PC-3 (cell line): ENCODE measurements around the gene LPAR1. TPM values are rescaled to one million over a fixed set of nuclear protein-coding genes. Genes with fewer than 3 reads are reported as not detected.

Experiments
- ATAC-seq: fragments of 200-7000 bp; cut with Tn5 transposase; 2 replicates; pipeline ENCODE4 v1.9.1; 2020; ENCODE audit warnings: mild to moderate bottlenecking, moderate library complexity
- BruUV-seq: library from RNA; stranded (reverse); fragments of 400-500 nt; replicated peaks from 2 replicates; lab custom pipeline; 2021; lab: Mats Ljungman, UMichigan
- CTCF ChIA-PET: fragments of 300-600 bp; sonication (Branson Sonifier 250); formaldehyde crosslinking; loops from one replicate; lab custom pipeline; 2022; ENCODE audit warnings: antibody characterized with exemption; lab: Charles Lee
- POLR2A ChIA-PET: fragments of 300-600 bp; sonication (Branson Sonifier 250); formaldehyde crosslinking; loops from one replicate; lab custom pipeline; 2022; ENCODE audit warnings: antibody characterized with exemption; ENCODE audit not compliant: unreplicated experiment; lab: Charles Lee
- DNase-seq: peaks from one replicate; pipeline ENCODE4 v3.0.0-alpha.2; 2015
- H2AFZ ChIP-seq: fragments of 300-600 bp; sonication (generic); 2 replicates; pipeline ENCODE4 v1.6.0; 2016; ENCODE audit warnings: antibody characterized with exemption, low read length
- H3F3A ChIP-seq: fragments of 300-600 bp; sonication (generic); one replicate; pipeline ENCODE4 v1.6.0; 2017; ENCODE audit warnings: antibody characterized with exemption, low read length, control low read depth, mild to moderate bottlenecking; ENCODE audit not compliant: unreplicated experiment
- H3K27ac ChIP-seq: fragments of 300-600 bp; sonication (generic); 2 replicates; pipeline ENCODE4 v1.5.1; 2016; ENCODE audit warnings: mild to moderate bottlenecking, low read length
- H3K27me3 ChIP-seq: fragments of 300-600 bp; sonication (generic); 2 replicates; pipeline ENCODE4 v1.6.1; 2016; ENCODE audit warnings: low read length, mixed read lengths
- H3K36me3 ChIP-seq: fragments of 300-600 bp; sonication (generic); 2 replicates; pipeline ENCODE4 v1.6.1; 2016; ENCODE audit warnings: low read depth, mixed run types, low read length, mixed read lengths
- H3K4me1 ChIP-seq: fragments of 300-600 bp; sonication (generic); 2 replicates; pipeline ENCODE4 v1.5.1; 2016; ENCODE audit warnings: low read length; ENCODE audit not compliant: insufficient read depth
- H3K4me2 ChIP-seq: fragments of 300-600 bp; sonication (generic); 2 replicates; pipeline ENCODE4 v1.6.0; 2016; ENCODE audit warnings: low read length
- H3K4me3 ChIP-seq: fragments of 300-600 bp; sonication (generic); 2 replicates; pipeline ENCODE4 v1.5.1; 2016; ENCODE audit warnings: mild to moderate bottlenecking, low read length, mixed read lengths
- H3K79me2 ChIP-seq: fragments of 300-600 bp; sonication (generic); 2 replicates; pipeline ENCODE4 v1.6.1; 2017; ENCODE audit warnings: low read length, mixed read lengths
- H3K9ac ChIP-seq: fragments of 300-600 bp; sonication (generic); 2 replicates; pipeline ENCODE4 v1.6.0; 2016; ENCODE audit warnings: mild to moderate bottlenecking, low read length
- H3K9me2 ChIP-seq: fragments of 300-600 bp; sonication (generic); replicated peaks from 2 replicates; pipeline ENCODE4 v1.6.1; 2016; ENCODE audit warnings: mixed run types, low read length, mixed read lengths
- H3K9me3 ChIP-seq: fragments of 300-600 bp; sonication (generic); 2 replicates; pipeline ENCODE4 v1.6.1; 2016; ENCODE audit warnings: low read length, mixed read lengths
- H4K20me1 ChIP-seq: fragments of 300-600 bp; sonication (generic); 2 replicates; pipeline ENCODE4 v1.6.1; 2016; ENCODE audit warnings: low read length, mixed read lengths
- EZH2 ChIP-seq: fragments of 300-600 bp; sonication (generic); IDR thresholded peaks from one replicate; pipeline ENCODE4 v1.6.1; 2017; ENCODE audit warnings: antibody characterized with exemption, mild to moderate bottlenecking, low read length; ENCODE audit not compliant: unreplicated experiment
- EZH2phosphoT487 ChIP-seq: fragments of 300-600 bp; sonication (generic); IDR thresholded peaks from 2 replicates; pipeline ENCODE4 v1.6.1; 2018; ENCODE audit warnings: mild to moderate bottlenecking, antibody characterized with exemption, low read length, borderline replicate concordance
- intact Hi-C: fragments of 100-400 bp; cut with micrococcal nuclease; formaldehyde crosslinking; loops from 2 replicates; pipeline ENCODE4 v1.9.0; 2023
- total RNA-seq: library from RNA; depleted of rRNA; stranded (reverse); fragments of >200 nt; gene quantifications from 2 replicates; pipeline ENCODE4 v1.2.3, GENCODE V29; 2014
- TF ChIP-seq, protein P1 (sequence below): fragments of 300-600 bp; sonication (generic); conservative IDR thresholded peaks from 2 replicates; pipeline ENCODE4 v1.5.1; 2017; ENCODE audit warnings: antibody characterized with exemption, low read depth, mild to moderate bottlenecking, low read length

LPAR1 gene
- total RNA-seq, 1 experiment from 2014 or later = 67.9 TPM

DNA sequence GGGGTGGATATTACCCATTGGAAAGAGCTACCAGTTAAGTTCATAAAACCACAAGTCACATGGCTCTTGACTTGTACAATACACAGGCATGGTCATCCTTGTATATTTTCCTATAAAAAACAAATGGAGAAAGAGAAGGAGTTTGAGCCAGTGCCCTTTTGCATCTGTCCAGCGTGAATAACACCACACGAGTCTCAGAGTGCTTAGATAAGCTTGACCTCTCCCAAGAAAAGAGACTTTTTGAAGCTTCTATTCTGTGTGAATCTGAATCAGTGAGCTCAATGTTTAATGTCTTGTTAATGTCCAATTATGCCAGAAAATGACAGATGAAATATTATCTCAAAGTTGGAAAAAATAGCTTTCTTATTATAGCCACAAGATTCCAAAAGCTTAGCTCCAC, 30.9 kb upstream of the LPAR1 start:
- intact Hi-C loops = no loop called here
- DNase-seq (no peak), ATAC-seq (no peak)
- Histone ChIP-seq H3K27ac (no peak overlapping the region), H3K36me3 (no peaks in the 10 kb centered on the region), H3K4me1 (no peaks in the 10 kb centered on the region), H3K4me2 (no peak overlapping the region), H2AFZ (no peak overlapping the region), H3F3A (no peaks in the 10 kb centered on the region), H3K4me3 (no peak overlapping the region), H3K79me2 (no peaks in the 10 kb centered on the region), H4K20me1 (no peaks in the 10 kb centered on the region), H3K9me2 (no peaks in the 10 kb centered on the region), H3K27me3 (no peaks in the 10 kb centered on the region), H3K9ac (no peak overlapping the region), H3K9me3 (no peaks in the 10 kb centered on the region)
- POLR2A ChIA-PET = no interaction called here
- no peak for TF ChIP-seq EZH2
- no peak for TF ChIP-seq EZH2phosphoT487
- TF ChIP-seq, protein P1, sequence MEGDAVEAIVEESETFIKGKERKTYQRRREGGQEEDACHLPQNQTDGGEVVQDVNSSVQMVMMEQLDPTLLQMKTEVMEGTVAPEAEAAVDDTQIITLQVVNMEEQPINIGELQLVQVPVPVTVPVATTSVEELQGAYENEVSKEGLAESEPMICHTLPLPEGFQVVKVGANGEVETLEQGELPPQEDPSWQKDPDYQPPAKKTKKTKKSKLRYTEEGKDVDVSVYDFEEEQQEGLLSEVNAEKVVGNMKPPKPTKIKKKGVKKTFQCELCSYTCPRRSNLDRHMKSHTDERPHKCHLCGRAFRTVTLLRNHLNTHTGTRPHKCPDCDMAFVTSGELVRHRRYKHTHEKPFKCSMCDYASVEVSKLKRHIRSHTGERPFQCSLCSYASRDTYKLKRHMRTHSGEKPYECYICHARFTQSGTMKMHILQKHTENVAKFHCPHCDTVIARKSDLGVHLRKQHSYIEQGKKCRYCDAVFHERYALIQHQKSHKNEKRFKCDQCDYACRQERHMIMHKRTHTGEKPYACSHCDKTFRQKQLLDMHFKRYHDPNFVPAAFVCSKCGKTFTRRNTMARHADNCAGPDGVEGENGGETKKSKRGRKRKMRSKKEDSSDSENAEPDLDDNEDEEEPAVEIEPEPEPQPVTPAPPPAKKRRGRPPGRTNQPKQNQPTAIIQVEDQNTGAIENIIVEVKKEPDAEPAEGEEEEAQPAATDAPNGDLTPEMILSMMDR = no peak
- BruUV-seq = no TSS peak
- CTCF ChIA-PET = no interaction called here

DNA sequence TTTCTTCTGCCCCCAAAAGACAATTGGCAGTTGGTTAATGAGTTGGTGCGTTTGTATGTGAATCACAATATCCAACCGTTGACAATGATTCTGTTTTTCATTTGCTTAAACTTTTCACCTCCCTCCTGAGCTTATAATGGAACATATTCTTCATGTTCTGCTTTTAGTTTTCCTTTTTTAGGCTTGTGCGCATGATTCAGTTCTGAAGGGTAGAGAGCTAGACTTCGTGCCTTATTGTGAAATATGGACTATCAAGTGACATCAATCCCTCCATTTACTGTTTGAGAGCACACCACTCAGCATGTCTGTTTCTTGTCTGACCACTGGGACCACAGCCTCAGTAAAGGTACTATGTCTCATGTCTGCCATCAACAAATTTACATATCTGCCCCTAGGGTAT, 30.5 kb upstream of the LPAR1 start:
- Histone ChIP-seq H3K9me2 (no peaks in the 10 kb centered on the region), H3K36me3 (no peaks in the 10 kb centered on the region), H3K27ac (no peak overlapping the region), H4K20me1 (no peaks in the 10 kb centered on the region), H3K9me3 (no peaks in the 10 kb centered on the region), H2AFZ (no peak overlapping the region), H3F3A (no peaks in the 10 kb centered on the region), H3K27me3 (no peaks in the 10 kb centered on the region), H3K4me1 (no peaks in the 10 kb centered on the region), H3K4me2 (no peak overlapping the region), H3K79me2 (no peaks in the 10 kb centered on the region), H3K4me3 (no peak overlapping the region), H3K9ac (no peak overlapping the region)
- ChIA-PET CTCF (no interaction called here), POLR2A (no interaction called here)
- intact Hi-C loops = no loop called here
- BruUV-seq = no TSS peak
- DNase-seq (no peak), ATAC-seq (no peak)
- TF ChIP-seq EZH2phosphoT487 (no peak), EZH2 (no peak)
- TF ChIP-seq, protein P1 = no peak

DNA sequence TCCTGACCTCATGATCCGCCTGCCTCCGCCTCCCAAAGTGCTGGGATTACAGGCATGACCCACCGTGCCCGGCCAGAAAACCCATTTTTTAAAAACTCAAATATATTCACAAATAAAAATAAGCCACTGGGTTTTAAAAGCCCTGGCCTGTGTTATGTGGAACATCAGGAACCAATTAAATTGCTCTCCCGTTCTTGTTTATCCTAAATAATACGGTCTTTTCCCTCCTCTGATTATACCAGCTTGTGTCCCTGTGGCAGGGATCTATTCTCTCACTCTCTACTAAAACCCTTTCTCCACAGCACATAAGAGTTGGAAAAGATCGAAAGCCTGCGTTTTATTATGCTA, 30.1 kb upstream of the LPAR1 start:
- CTCF ChIA-PET = no interaction called here

More for the DNA sequence above, 30.1 kb upstream of the LPAR1 start:
- Histone ChIP-seq H3K9ac (no peak overlapping the region), H3K27ac (no peak overlapping the region), H2AFZ (no peak overlapping the region), H3K27me3 (no peaks in the 10 kb centered on the region), H3K9me2 (no peaks in the 10 kb centered on the region), H3F3A (no peaks in the 10 kb centered on the region), H3K36me3 (no peaks in the 10 kb centered on the region), H4K20me1 (no peaks in the 10 kb centered on the region), H3K4me1 (no peaks in the 10 kb centered on the region), H3K9me3 (no peaks in the 10 kb centered on the region), H3K4me3 (no peak overlapping the region), H3K4me2 (no peak overlapping the region), H3K79me2 (no peaks in the 10 kb centered on the region)
- no TSS peak for BruUV-seq
- no peak for TF ChIP-seq EZH2phosphoT487
- no peak for TF ChIP-seq EZH2
- TF ChIP-seq, protein P1 = no peak
- intact Hi-C loops = no loop called here
- POLR2A ChIA-PET = no interaction called here
- no peak for ATAC-seq
- DNase-seq = no peak
